Tibial nerve (tissue), 4 donors: ENCODE measurements around the gene SLC29A4.

ENCODE experiments used
- CTCF ChIP-seq, 5 experiments: fragments of 200-600 bp in 3 of 5; fragments of 450-650 bp in 2 of 5; sonication (generic) in 3 of 5; IDR thresholded peaks; one replicate each; pipeline ENCODE4 v1.5.1; 2016 to 2019; ENCODE audit warnings: antibody characterized with exemption in 5 of 5, mild to moderate bottlenecking in 3 of 5, moderate library complexity in 2 of 5
- EP300 ChIP-seq, 2 donors: sonication (generic); formaldehyde crosslinking; IDR thresholded peaks; one replicate each; pipeline ENCODE4 v1.6.1; 2017; ENCODE audit warnings: antibody characterized with exemption in 2 of 2, mild to moderate bottlenecking in 1 of 2
- POLR2A ChIP-seq, 2 donors: fragments of 450-650 bp; IDR thresholded peaks; one replicate each; pipeline ENCODE4 v1.6.1; 2017; ENCODE audit warnings: antibody characterized with exemption in 2 of 2, mild to moderate bottlenecking in 2 of 2, moderate library complexity in 2 of 2

GRCh38 chr7:5291301-5291700, 8.6 kb downstream of the SLC29A4 start:
- TF ChIP-seq POLR2A (IDR thresholded peaks at IDR 0.05) (no peak), CTCF (IDR thresholded peaks at IDR 0.05) (no peak), EP300 (IDR thresholded peaks at IDR 0.05) (no peak)
